HUES48 (cell line): ENCODE data around the gene IMMP1L.

Experiments
- H3K27ac ChIP-seq: one replicate; pipeline ENCODE4 v1.7.0; 2013; ENCODE audit warnings: low read depth, low read length, inconsistent platforms
- H3K27me3 ChIP-seq: 2 replicates; pipeline ENCODE4 v1.6.1; 2013; ENCODE audit warnings: mild to moderate bottlenecking, low read length; ENCODE audit not compliant: control insufficient read depth, insufficient read depth
- H3K36me3 ChIP-seq: 2 replicates; pipeline ENCODE4 v1.6.1; 2013; ENCODE audit warnings: low read length; ENCODE audit not compliant: control insufficient read depth, insufficient read depth
- H3K4me1 ChIP-seq: 2 replicates; pipeline ENCODE4 v1.6.1; 2013; ENCODE audit warnings: mild to moderate bottlenecking, low read length; ENCODE audit not compliant: control insufficient read depth, insufficient read depth
- H3K4me3 ChIP-seq: 2 replicates; pipeline ENCODE4 v1.5.1; 2013; ENCODE audit warnings: mild to moderate bottlenecking, low read depth, low read length
- H3K9ac ChIP-seq: 2 replicates; pipeline ENCODE4 v1.6.1; 2013; ENCODE audit warnings: mild to moderate bottlenecking, low read depth, low read length, moderate library complexity
- H3K9me3 ChIP-seq: 2 replicates; pipeline ENCODE4 v1.6.1; 2013; ENCODE audit warnings: low read length; ENCODE audit not compliant: control insufficient read depth, insufficient read depth

The IMMP1L gene

DNA sequence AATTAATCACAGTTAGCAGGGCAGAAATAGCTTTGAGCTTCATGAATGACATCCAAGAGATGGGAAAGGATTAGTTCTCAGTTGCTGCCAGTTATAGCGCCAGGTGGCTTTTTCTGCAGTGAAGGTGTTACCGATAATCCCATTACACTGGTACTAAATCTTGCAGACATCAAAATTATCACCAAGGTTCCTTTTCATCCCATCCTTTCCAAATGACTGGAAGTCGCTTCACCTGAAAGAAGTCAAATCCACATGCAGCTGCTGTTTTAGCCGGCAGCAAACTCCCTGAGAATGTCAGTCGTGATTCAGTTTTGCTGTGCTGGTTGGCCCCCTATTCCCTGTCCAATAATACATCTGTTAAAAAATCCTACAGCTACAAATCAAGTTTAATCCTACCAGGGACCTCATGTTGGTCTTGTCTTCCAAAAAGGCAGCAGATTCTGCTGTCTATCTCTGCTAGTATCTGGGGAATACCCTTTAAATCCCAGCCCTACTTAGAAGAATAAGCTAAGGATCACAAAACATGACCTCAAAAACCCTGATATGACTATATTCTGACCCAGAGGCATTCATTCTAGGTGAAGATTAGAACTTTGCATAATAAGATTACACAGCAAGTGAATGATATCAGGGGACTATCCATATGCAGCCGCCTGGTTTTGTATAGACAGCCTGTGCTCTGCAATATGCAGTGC is 31.7 kb downstream of the IMMP1L start:
- Histone ChIP-seq H3K27ac (peak overlapping the region; percentile 7), H3K4me1 (peaks cover 7% of the 10 kb centered on the region; the same call in 1 of the 2 replicates), H3K27me3 (no peaks in the 10 kb centered on the region), H3K9ac (no peak overlapping the region), H3K36me3 (no peaks in the 10 kb centered on the region), H3K9me3 (no peaks in the 10 kb centered on the region), H3K4me3 (no peak overlapping the region)

DNA sequence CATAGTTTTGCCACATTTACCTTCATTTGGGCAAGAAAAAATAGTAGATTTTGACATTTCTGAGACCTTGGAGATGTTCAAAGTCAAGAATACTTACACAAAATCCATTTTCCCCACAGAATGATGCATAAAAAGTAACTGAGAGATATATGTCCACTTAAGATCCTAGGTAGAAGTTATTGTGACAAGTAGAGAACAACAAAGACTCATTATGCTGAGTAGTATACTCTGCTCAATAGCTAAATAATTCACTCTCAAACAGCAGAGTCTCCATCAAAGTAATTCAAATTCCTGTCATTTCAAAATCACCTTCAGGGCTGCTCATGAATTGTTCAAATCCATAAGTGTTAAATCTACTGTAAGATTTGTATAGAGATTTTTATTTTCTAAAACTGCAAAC is 35.3 kb downstream of the IMMP1L start:
- no peaks in the 10 kb centered on the region for H3K36me3 ChIP-seq
- H3K9ac ChIP-seq: no peak overlapping the region
- no peaks in the 10 kb centered on the region for H3K9me3 ChIP-seq
- peaks cover 13% of the 10 kb centered on the region; the same call in 1 of the 2 replicates for H3K4me1 ChIP-seq
- H3K4me3 ChIP-seq: no peak overlapping the region
- no peaks in the 10 kb centered on the region for H3K27me3 ChIP-seq
- no peak overlapping the region for H3K27ac ChIP-seq

DNA sequence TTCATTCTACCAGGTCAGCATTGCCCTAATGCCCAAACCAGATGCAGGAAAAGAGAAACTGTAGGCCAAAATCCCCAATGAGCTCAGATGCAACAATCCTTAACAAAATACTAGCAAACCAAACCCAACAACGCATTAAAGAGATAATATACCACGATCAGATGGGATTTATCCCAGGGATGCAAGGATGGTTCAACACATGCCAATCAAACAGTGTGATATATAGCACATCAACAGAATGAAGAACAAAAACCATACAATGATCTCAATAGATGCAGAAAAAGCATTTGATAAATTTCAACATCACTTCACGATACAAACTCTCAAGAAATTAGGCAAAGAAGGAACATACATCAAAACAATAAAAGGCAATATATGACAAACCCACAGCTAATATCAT is 45.0 kb downstream of the IMMP1L start:
- no peaks in the 10 kb centered on the region for H3K4me1 ChIP-seq
- no peaks in the 10 kb centered on the region for H3K9me3 ChIP-seq
- no peak overlapping the region for H3K27ac ChIP-seq
- no peak overlapping the region for H3K9ac ChIP-seq
- H3K4me3 ChIP-seq: no peak overlapping the region
- H3K27me3 ChIP-seq: no peaks in the 10 kb centered on the region
- H3K36me3 ChIP-seq: peaks cover 3% of the 10 kb centered on the region; the same call in 1 of the 2 replicates

DNA sequence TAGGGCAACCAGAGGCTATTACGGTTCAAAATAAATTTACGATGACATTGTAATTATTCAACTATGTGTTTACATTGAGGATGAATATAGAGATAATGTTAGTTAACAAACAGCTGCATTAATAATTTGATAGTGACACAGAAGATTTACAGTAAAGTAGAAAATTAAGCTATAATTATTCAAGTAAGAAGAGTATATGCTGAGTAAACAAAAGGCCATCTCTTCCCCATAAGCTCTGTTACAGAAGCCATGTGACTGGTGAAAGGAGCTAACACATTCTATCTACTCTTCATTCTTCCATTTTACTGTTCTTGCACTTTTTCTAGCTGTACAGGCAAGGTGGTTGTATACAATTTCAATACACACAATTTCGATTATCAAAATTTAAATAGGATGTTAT is 54.2 kb downstream of the IMMP1L start:
- H3K27ac ChIP-seq: no peak overlapping the region
- H3K9ac ChIP-seq: no peak overlapping the region
- H3K4me1 ChIP-seq: no peaks in the 10 kb centered on the region
- no peaks in the 10 kb centered on the region for H3K27me3 ChIP-seq
- no peaks in the 10 kb centered on the region for H3K9me3 ChIP-seq
- H3K4me3 ChIP-seq: no peak overlapping the region
- H3K36me3 ChIP-seq: peaks cover 9% of the 10 kb centered on the region; the same call in 1 of the 2 replicates

- Histone ChIP-seq H3K36me3 (peaks cover 16% of the 10 kb centered on the region; the same call in 1 of the 2 replicates), H3K9ac (no peak overlapping the region), H3K9me3 (no peaks in the 10 kb centered on the region), H3K4me3 (no peak overlapping the region), H3K27me3 (no peaks in the 10 kb centered on the region), H3K4me1 (no peaks in the 10 kb centered on the region), H3K27ac (no peak overlapping the region)
These were observed 58.6 kb downstream of the IMMP1L start for GRCh38 chr11:31450841-31451240.

- Histone ChIP-seq H3K9ac (no peak overlapping the region), H3K27me3 (no peaks in the 10 kb centered on the region), H3K9me3 (no peaks in the 10 kb centered on the region), H3K4me3 (no peak overlapping the region), H3K36me3 (peaks cover 16% of the 10 kb centered on the region; the same call in 1 of the 2 replicates), H3K27ac (no peak overlapping the region), H3K4me1 (0 out of 2 replicates have a peak, but pooled peaks cover under 1% of the 10 kb centered on the region)
These were observed 60.4 kb downstream of the IMMP1L start for GRCh38 chr11:31449040-31449439.

DNA sequence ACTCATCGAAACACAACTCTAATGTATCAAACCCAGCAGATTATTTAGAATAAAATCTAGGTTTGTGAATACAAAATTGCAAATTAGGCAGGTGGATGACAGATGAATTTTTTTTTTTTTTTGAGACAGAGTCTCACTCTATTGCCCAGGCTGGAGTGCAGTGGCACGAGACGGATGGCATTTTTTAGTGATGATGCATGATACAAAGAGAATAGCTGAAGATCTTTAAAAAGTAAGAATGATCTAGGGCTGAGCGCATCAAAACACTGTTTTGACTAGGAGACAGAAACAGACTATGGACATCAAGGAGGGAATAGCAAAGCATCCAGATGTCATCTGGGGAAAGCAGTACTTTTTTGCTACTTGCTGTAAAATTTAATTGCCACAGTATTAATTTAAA is 63.8 kb downstream of the IMMP1L start:
- no peaks in the 10 kb centered on the region for H3K27me3 ChIP-seq
- peaks cover 16% of the 10 kb centered on the region for H3K4me1 ChIP-seq
- H3K9ac ChIP-seq: no peak overlapping the region
- H3K9me3 ChIP-seq: no peaks in the 10 kb centered on the region
- no peak overlapping the region for H3K4me3 ChIP-seq
- H3K27ac ChIP-seq: no peak overlapping the region
- H3K36me3 ChIP-seq: peaks cover 7% of the 10 kb centered on the region; the same call in 1 of the 2 replicates

GRCh38 chr11:31443802-31444201 is 65.6 kb downstream of the IMMP1L start:
- Histone ChIP-seq H3K4me1 (peaks cover 16% of the 10 kb centered on the region), H3K9ac (no peak overlapping the region), H3K36me3 (peaks cover 2% of the 10 kb centered on the region; the same call in 1 of the 2 replicates), H3K27me3 (no peaks in the 10 kb centered on the region), H3K9me3 (no peaks in the 10 kb centered on the region), H3K4me3 (no peak overlapping the region), H3K27ac (no peak overlapping the region)

- no peaks in the 10 kb centered on the region for H3K9me3 ChIP-seq
- H3K36me3 ChIP-seq: no peaks in the 10 kb centered on the region
- peaks cover 16% of the 10 kb centered on the region for H3K4me1 ChIP-seq
- no peak overlapping the region for H3K9ac ChIP-seq
- peak overlapping the region; percentile 21 for H3K27ac ChIP-seq
- no peaks in the 10 kb centered on the region for H3K27me3 ChIP-seq
- H3K4me3 ChIP-seq: no peak overlapping the region
These were observed 67.3 kb downstream of the IMMP1L start for GRCh38 chr11:31442086-31442485.

DNA sequence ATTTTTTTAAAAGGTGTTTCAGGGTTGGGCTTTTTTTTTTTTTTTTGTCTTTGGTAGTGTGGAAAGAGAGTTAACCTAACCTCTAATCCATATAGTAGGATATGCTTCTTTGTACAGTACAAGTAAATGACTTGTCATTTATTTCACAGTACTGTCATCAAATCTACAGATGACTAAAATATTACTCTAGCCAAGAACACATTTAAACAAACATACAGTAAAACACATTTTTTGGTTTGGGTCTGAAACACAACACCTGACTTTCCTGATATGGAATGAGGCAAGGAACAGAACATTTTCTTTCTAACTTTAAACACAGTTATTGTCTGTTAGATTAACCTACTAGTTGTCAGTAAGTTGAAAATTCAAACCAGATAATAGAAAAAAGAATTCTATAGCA is 68.1 kb downstream of the IMMP1L start:
- H3K4me3 ChIP-seq: no peak overlapping the region
- no peaks in the 10 kb centered on the region for H3K27me3 ChIP-seq
- H3K9me3 ChIP-seq: no peaks in the 10 kb centered on the region
- H3K4me1 ChIP-seq: peaks cover 16% of the 10 kb centered on the region
- no peaks in the 10 kb centered on the region for H3K36me3 ChIP-seq
- no peak overlapping the region for H3K27ac ChIP-seq
- H3K9ac ChIP-seq: no peak overlapping the region

GRCh38 chr11:31437742-31438435 is 71.5 kb downstream of the IMMP1L start:
- Histone ChIP-seq H3K27ac (no peak overlapping the region), H3K27me3 (no peaks in the 10 kb centered on the region), H3K36me3 (no peaks in the 10 kb centered on the region), H3K9me3 (no peaks in the 10 kb centered on the region), H3K4me3 (no peak overlapping the region), H3K9ac (no peak overlapping the region), H3K4me1 (peaks cover 10% of the 10 kb centered on the region)
